HepG2 (cell line): Measurements from ENCODE around the gene WSB1.

Source experiments
- BHLHE40 ChIP-seq: IDR thresholded peaks from 2 replicates; pipeline ENCODE4 v1.6.1; 2011; ENCODE audit warnings: low read length, improper control_type of control experiment
- CTCF ChIP-seq: sonication (generic); formaldehyde crosslinking; IDR thresholded peaks from 2 replicates; pipeline ENCODE4 v1.5.0; 2020; ENCODE audit warnings: mild to moderate bottlenecking, missing genetic modification reagents, moderate library complexity
- EZH2 ChIP-seq: conservative IDR thresholded peaks from 2 replicates; pipeline ENCODE4 v1.6.1; 2012; ENCODE audit warnings: mild to moderate bottlenecking, low read depth, low read length, moderate library complexity
- KLF6 ChIP-seq: IDR thresholded peaks from 2 replicates; pipeline ENCODE4 v1.8.0; 2016; ENCODE audit warnings: missing biosample characterization, missing genetic modification reagents
- PATZ1 ChIP-seq: sonication (generic); formaldehyde crosslinking; IDR thresholded peaks from 2 replicates; pipeline ENCODE4 v1.4.0; 2020; ENCODE audit warnings: missing genetic modification reagents
- RAD21 ChIP-seq: fragments of 450-650 bp; formaldehyde crosslinking; IDR thresholded peaks from 2 replicates; pipeline ENCODE4 v1.5.0; 2020; ENCODE audit warnings: mild to moderate bottlenecking
- SRF ChIP-seq: IDR thresholded peaks from 2 replicates; pipeline ENCODE4 v1.6.1; 2011; ENCODE audit warnings: mild to moderate bottlenecking, low read depth, low read length, moderate library complexity
- TBP ChIP-seq: sonication (generic); formaldehyde crosslinking; IDR thresholded peaks from 2 replicates; pipeline ENCODE4 v1.5.0; 2020; ENCODE audit warnings: missing genetic modification reagents
- ZNF207 ChIP-seq: fragments of 450-650 bp; IDR thresholded peaks from 2 replicates; pipeline ENCODE4 v1.6.1; 2016; ENCODE audit warnings: antibody characterized with exemption, borderline replicate concordance
- ZNF720 ChIP-seq: sonication (generic); formaldehyde crosslinking; IDR thresholded peaks from 2 replicates; pipeline ENCODE4 v1.4.0; 2020; ENCODE audit warnings: missing genetic modification reagents
- ZSCAN9 ChIP-seq: IDR thresholded peaks from 2 replicates; pipeline ENCODE4 v1.6.1; 2016; ENCODE audit warnings: borderline replicate concordance
- TF ChIP-seq, protein P1 (sequence below): sonication (generic); formaldehyde crosslinking; IDR thresholded peaks from 2 replicates; pipeline ENCODE4 v1.4.0; 2020; ENCODE audit warnings: missing genetic modification reagents

DNA sequence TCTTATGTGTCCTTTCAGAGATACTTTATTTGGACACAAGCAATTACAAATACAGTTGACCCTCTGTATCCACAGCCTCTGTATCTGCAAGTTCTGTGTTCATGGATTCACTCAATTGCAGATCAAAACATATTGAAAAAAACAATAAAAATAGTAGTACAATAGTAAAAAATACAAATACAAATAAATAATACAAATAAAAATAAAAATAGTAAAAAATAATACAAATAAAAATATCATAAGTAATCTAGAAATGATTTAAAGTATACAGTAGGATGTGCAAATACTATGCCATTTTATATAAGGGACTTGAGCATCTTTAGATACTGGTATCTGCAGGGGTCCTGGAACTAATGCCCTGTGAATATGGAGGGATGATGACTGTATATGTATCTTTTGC is 47.4 kb upstream of the WSB1 start:
- TF ChIP-seq ZNF207 (no peak), PATZ1 (CRISPR knock-in tag) (no peak), BHLHE40 (no peak), CTCF (CRISPR knock-in tag) (no peak), ZNF720 (CRISPR knock-in tag) (no peak), SRF (no peak), TBP (no peak), ZSCAN9 (no peak), RAD21 (no peak), EZH2 (no peak), KLF6 (CRISPR knock-in tag) (no peak)
- TF ChIP-seq, protein P1, sequence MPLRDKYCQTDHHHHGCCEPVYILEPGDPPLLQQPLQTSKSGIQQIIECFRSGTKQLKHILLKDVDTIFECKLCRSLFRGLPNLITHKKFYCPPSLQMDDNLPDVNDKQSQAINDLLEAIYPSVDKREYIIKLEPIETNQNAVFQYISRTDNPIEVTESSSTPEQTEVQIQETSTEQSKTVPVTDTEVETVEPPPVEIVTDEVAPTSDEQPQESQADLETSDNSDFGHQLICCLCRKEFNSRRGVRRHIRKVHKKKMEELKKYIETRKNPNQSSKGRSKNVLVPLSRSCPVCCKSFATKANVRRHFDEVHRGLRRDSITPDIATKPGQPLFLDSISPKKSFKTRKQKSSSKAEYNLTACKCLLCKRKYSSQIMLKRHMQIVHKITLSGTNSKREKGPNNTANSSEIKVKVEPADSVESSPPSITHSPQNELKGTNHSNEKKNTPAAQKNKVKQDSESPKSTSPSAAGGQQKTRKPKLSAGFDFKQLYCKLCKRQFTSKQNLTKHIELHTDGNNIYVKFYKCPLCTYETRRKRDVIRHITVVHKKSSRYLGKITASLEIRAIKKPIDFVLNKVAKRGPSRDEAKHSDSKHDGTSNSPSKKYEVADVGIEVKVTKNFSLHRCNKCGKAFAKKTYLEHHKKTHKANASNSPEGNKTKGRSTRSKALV: no peak
